HEK293 (cell line): ENCODE data around the gene LDLRAP1.
A peak's percentile ranks its signal among the peaks of the same experiment; 100 is the strongest.

Experiments
- BCL6B ChIP-seq: fragments of 450-650 bp; formaldehyde crosslinking; IDR thresholded peaks from 2 replicates; pipeline ENCODE4 v1.5.1; 2017; ENCODE audit warnings: missing biosample characterization, missing genetic modification characterization
- EGR2 ChIP-seq: fragments of 450-650 bp; formaldehyde crosslinking; IDR thresholded peaks from 2 replicates; pipeline ENCODE4 v1.5.1; 2016; ENCODE audit warnings: low read depth, missing biosample characterization, missing genetic modification characterization
- GFI1B ChIP-seq: fragments of 450-650 bp; formaldehyde crosslinking; IDR thresholded peaks from 2 replicates; pipeline ENCODE4 v1.5.1; 2016; ENCODE audit warnings: missing biosample characterization, missing genetic modification characterization
- GLI2 ChIP-seq: fragments of 450-650 bp; formaldehyde crosslinking; IDR thresholded peaks from 2 replicates; pipeline ENCODE4; 2017; ENCODE audit warnings: missing biosample characterization, missing genetic modification characterization, low read depth, borderline replicate concordance
- GLI4 ChIP-seq: fragments of 450-650 bp; formaldehyde crosslinking; IDR thresholded peaks from 2 replicates; pipeline ENCODE4 v1.5.1; 2016; ENCODE audit warnings: missing biosample characterization, missing genetic modification characterization
- GLIS2 ChIP-seq: fragments of 450-650 bp; formaldehyde crosslinking; IDR thresholded peaks from 2 replicates; pipeline ENCODE4 v1.5.1; 2016; ENCODE audit warnings: missing biosample characterization, missing genetic modification characterization
- KLF1 ChIP-seq: fragments of 450-650 bp; formaldehyde crosslinking; IDR thresholded peaks from 2 replicates; pipeline ENCODE4 v1.5.1; 2016; ENCODE audit warnings: missing biosample characterization, missing genetic modification characterization
- KLF17 ChIP-seq: fragments of 450-650 bp; formaldehyde crosslinking; IDR thresholded peaks from 2 replicates; pipeline ENCODE4 v1.5.1; 2016; ENCODE audit warnings: missing biosample characterization, missing genetic modification characterization
- OSR2 ChIP-seq: fragments of 450-650 bp; formaldehyde crosslinking; IDR thresholded peaks from 2 replicates; pipeline ENCODE4 v1.5.1; 2016; ENCODE audit warnings: missing biosample characterization, missing genetic modification characterization
- PATZ1 ChIP-seq: fragments of 450-650 bp; formaldehyde crosslinking; IDR thresholded peaks from 2 replicates; pipeline ENCODE4 v1.5.1; 2016; ENCODE audit warnings: missing biosample characterization, missing genetic modification characterization
- PRDM1 ChIP-seq: fragments of 450-650 bp; formaldehyde crosslinking; IDR thresholded peaks from 2 replicates; pipeline ENCODE4; 2016; ENCODE audit warnings: missing biosample characterization, missing genetic modification characterization
- RBAK ChIP-seq: fragments of 450-650 bp; formaldehyde crosslinking; IDR thresholded peaks from 2 replicates; pipeline ENCODE4 v1.5.1; 2016; ENCODE audit warnings: missing biosample characterization, missing genetic modification characterization
- SP2 ChIP-seq: fragments of 450-650 bp; formaldehyde crosslinking; IDR thresholded peaks from 2 replicates; pipeline ENCODE4 v1.5.1; 2016; ENCODE audit warnings: missing biosample characterization, missing genetic modification characterization
- ZBTB20 ChIP-seq: fragments of 450-650 bp; formaldehyde crosslinking; IDR thresholded peaks from 2 replicates; pipeline ENCODE4 v1.5.1; 2016; ENCODE audit warnings: missing biosample characterization, missing genetic modification characterization
- ZFP69B ChIP-seq: fragments of 450-650 bp; formaldehyde crosslinking; IDR thresholded peaks from 2 replicates; pipeline ENCODE4 v1.5.1; 2016; ENCODE audit warnings: missing biosample characterization, missing genetic modification characterization
- ZIC2 ChIP-seq: fragments of 450-650 bp; formaldehyde crosslinking; IDR thresholded peaks from 2 replicates; pipeline ENCODE4 v1.5.1; 2016; ENCODE audit warnings: missing biosample characterization, missing genetic modification characterization
- ZNF274 ChIP-seq, 2 experiments: fragments of 200-500 bp in 1 of 2; fragments of 450-650 bp in 1 of 2; sonication (Bioruptor generic) in 1 of 2; formaldehyde crosslinking in 1 of 2; IDR thresholded peaks; 2 replicates each; pipeline versions ENCODE4 v1.5.1 to v1.6.1; 2014 to 2016; ENCODE audit warnings: borderline replicate concordance in 1 of 2, inconsistent platforms in 1 of 2, low read length in 1 of 2, missing biosample characterization in 1 of 2, missing genetic modification characterization in 1 of 2
- ZNF280D ChIP-seq: fragments of 450-650 bp; formaldehyde crosslinking; IDR thresholded peaks from 2 replicates; pipeline ENCODE4 v1.5.1; 2016; ENCODE audit warnings: missing biosample characterization, missing genetic modification characterization
- ZNF302 ChIP-seq: fragments of 450-650 bp; formaldehyde crosslinking; IDR thresholded peaks from 2 replicates; pipeline ENCODE4 v1.5.1; 2016; ENCODE audit warnings: missing biosample characterization, missing genetic modification characterization, low read depth
- ZNF341 ChIP-seq: fragments of 450-650 bp; formaldehyde crosslinking; IDR thresholded peaks from 2 replicates; pipeline ENCODE4; 2016; ENCODE audit warnings: low read depth, missing biosample characterization, missing genetic modification characterization
- ZNF501 ChIP-seq: fragments of 450-650 bp; formaldehyde crosslinking; IDR thresholded peaks from 2 replicates; pipeline ENCODE4 v1.5.1; 2016; ENCODE audit warnings: missing biosample characterization, missing genetic modification characterization
- ZNF521 ChIP-seq: fragments of 450-650 bp; formaldehyde crosslinking; IDR thresholded peaks from 2 replicates; pipeline ENCODE4 v1.5.1; 2017; ENCODE audit warnings: missing biosample characterization, mild to moderate bottlenecking, missing genetic modification characterization
- ZNF600 ChIP-seq: fragments of 450-650 bp; formaldehyde crosslinking; IDR thresholded peaks from 2 replicates; pipeline ENCODE4 v1.5.1; 2016; ENCODE audit warnings: missing biosample characterization, missing genetic modification characterization
- ZNF623 ChIP-seq: fragments of 450-650 bp; formaldehyde crosslinking; IDR thresholded peaks from 2 replicates; pipeline ENCODE4 v1.5.1; 2016; ENCODE audit warnings: missing biosample characterization, missing genetic modification characterization
- ZNF645 ChIP-seq: fragments of 450-650 bp; formaldehyde crosslinking; IDR thresholded peaks from 2 replicates; pipeline ENCODE4; 2016; ENCODE audit warnings: missing biosample characterization, missing genetic modification characterization
- ZNF658 ChIP-seq: fragments of 450-650 bp; formaldehyde crosslinking; IDR thresholded peaks from 2 replicates; pipeline ENCODE4; 2016; ENCODE audit warnings: missing biosample characterization, missing genetic modification characterization
- ZNF704 ChIP-seq: fragments of 450-650 bp; formaldehyde crosslinking; IDR thresholded peaks from 2 replicates; pipeline ENCODE4 v1.5.1; 2016; ENCODE audit warnings: missing biosample characterization, missing genetic modification characterization
- ZNF768 ChIP-seq: fragments of 450-650 bp; formaldehyde crosslinking; IDR thresholded peaks from 2 replicates; pipeline ENCODE4 v1.5.1; 2018; ENCODE audit warnings: missing biosample characterization, mild to moderate bottlenecking, missing genetic modification characterization
- ZNF776 ChIP-seq: fragments of 450-650 bp; formaldehyde crosslinking; IDR thresholded peaks from 2 replicates; pipeline ENCODE4 v1.5.0; 2017; ENCODE audit warnings: missing biosample characterization, missing genetic modification characterization, borderline replicate concordance
- ZNF791 ChIP-seq: fragments of 450-650 bp; formaldehyde crosslinking; IDR thresholded peaks from 2 replicates; pipeline ENCODE4 v1.5.1; 2016; ENCODE audit warnings: missing biosample characterization, missing genetic modification characterization

Gene LDLRAP1

GRCh38 chr1:25549273-25550154, 6.1 kb downstream of the LDLRAP1 start (continued):
- TF ChIP-seq GFI1B (tag by site-specific recombination) (no peak), GLIS2 (tag by site-specific recombination) (peak; percentile 56), EGR2 (tag by site-specific recombination) (peak; percentile 96), ZNF302 (no peak), GLI4 (no peak), SP2 (tag by site-specific recombination) (peak; percentile 64), KLF1 (tag by site-specific recombination) (peak; percentile 97), ZNF274 (IDR thresholded peaks at IDR 0.05; ENCODE audit: low read length) (no peak), ZNF274 (tag by site-specific recombination; IDR thresholded peaks at IDR 0.05; ENCODE audit: borderline replicate concordance) (no peak), BCL6B (peak; percentile 62; the same call in 1 of the 2 replicates), ZNF623 (tag by site-specific recombination) (no peak), ZNF341 (tag by site-specific recombination) (no peak), ZNF704 (no peak), ZNF521 (tag by site-specific recombination) (no peak), RBAK (tag by site-specific recombination) (no peak), ZNF501 (tag by site-specific recombination) (no peak), OSR2 (tag by site-specific recombination) (peak; percentile 43; the same call in 1 of the 2 replicates), ZNF768 (no peak), ZNF776 (tag by site-specific recombination) (no peak), ZNF791 (no peak), ZBTB20 (tag by site-specific recombination) (peak; percentile 50; the same call in 1 of the 2 replicates), ZNF280D (tag by site-specific recombination) (no peak), GLI2 (no peak), ZIC2 (peak; percentile 90), ZNF645 (tag by site-specific recombination) (no peak), PATZ1 (tag by site-specific recombination) (peak; percentile 78), ZNF600 (tag by site-specific recombination) (peak; percentile 76; the same call in 1 of the 2 replicates), ZNF658 (tag by site-specific recombination) (no peak), ZFP69B (tag by site-specific recombination) (0 out of 2 replicates have a peak, but pooled peaks have one; percentile 27), KLF17 (tag by site-specific recombination) (peak; percentile 74), PRDM1 (tag by site-specific recombination) (no peak)
